ENCODE results near the gene EEA1. TPM values are rescaled to one million over a fixed set of nuclear protein-coding genes. Genes with fewer than 3 reads are reported as not detected.

The EEA1 gene
- total RNA-seq, 1 donor from 2014 or later = 19.6 TPM

DNA sequence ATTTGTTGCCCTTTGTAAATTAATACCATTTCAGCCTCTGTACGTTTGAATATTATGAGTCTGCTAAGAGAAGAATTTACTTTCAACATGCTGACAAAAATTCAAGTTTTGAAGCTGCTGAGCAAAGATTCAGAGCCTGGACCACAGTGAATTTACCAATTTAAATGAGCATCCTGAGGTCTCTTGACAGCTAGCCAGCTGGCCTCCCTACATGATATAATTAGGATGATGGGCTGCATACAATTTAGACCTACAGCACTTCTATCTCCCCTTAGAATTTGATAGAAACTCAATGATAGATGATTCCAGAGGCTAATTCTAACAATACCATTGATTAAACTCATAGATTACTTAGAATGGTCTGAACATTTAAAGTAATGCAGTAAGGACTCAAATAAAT, 10.0 kb upstream of the EEA1 start:
- TF ChIP-seq, protein P1, sequence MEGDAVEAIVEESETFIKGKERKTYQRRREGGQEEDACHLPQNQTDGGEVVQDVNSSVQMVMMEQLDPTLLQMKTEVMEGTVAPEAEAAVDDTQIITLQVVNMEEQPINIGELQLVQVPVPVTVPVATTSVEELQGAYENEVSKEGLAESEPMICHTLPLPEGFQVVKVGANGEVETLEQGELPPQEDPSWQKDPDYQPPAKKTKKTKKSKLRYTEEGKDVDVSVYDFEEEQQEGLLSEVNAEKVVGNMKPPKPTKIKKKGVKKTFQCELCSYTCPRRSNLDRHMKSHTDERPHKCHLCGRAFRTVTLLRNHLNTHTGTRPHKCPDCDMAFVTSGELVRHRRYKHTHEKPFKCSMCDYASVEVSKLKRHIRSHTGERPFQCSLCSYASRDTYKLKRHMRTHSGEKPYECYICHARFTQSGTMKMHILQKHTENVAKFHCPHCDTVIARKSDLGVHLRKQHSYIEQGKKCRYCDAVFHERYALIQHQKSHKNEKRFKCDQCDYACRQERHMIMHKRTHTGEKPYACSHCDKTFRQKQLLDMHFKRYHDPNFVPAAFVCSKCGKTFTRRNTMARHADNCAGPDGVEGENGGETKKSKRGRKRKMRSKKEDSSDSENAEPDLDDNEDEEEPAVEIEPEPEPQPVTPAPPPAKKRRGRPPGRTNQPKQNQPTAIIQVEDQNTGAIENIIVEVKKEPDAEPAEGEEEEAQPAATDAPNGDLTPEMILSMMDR (IDR thresholded peaks at IDR 0.05; ENCODE audit: unreplicated experiment) = no peak
- peaks cover 7% of the 10 kb centered on the region for H3K4me1 Mint-ChIP-seq (ENCODE audit: low read depth)
- no peaks in the 10 kb centered on the region for H3K27me3 Mint-ChIP-seq
- H3K9me3 Mint-ChIP-seq (ENCODE audit: low read depth) = no peaks in the 10 kb centered on the region
- H3K27ac Mint-ChIP-seq = no peak overlapping the region
- H3K36me3 Mint-ChIP-seq (ENCODE audit: insufficient read depth) = no peaks in the 10 kb centered on the region
- no peak overlapping the region for H3K4me3 Mint-ChIP-seq (ENCODE audit: low read depth)
- DNase-seq (ENCODE audit: low spot score, unreplicated experiment) = no peak

DNA sequence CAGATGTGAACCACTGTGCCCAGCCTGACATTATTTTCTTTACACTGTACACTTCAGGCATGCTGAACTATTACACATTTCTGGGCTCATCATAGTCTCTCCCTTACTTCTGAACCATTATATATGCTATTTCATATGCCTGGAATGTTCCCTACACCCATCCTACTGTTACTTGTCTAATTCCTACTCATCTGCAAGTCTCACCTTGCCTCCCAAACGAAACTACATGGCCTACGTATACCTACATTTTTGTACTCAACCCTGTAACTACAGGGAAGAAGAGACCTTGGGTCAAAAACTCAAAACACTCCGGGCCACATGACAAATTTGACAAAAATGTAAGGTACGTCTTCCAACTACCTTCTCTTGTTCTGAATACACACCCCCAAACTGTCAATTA, 9.5 kb upstream of the EEA1 start:
- TF ChIP-seq, protein P1 (IDR thresholded peaks at IDR 0.05; ENCODE audit: unreplicated experiment) = no peak
- no peak overlapping the region for H3K4me3 Mint-ChIP-seq (ENCODE audit: low read depth)
- H3K4me1 Mint-ChIP-seq (ENCODE audit: low read depth) = peaks cover 4% of the 10 kb centered on the region
- no peak overlapping the region for H3K27ac Mint-ChIP-seq
- H3K27me3 Mint-ChIP-seq = no peaks in the 10 kb centered on the region
- no peaks in the 10 kb centered on the region for H3K36me3 Mint-ChIP-seq (ENCODE audit: insufficient read depth)
- H3K9me3 Mint-ChIP-seq (ENCODE audit: low read depth) = no peaks in the 10 kb centered on the region
- DNase-seq (ENCODE audit: low spot score, unreplicated experiment) = no peak

DNA sequence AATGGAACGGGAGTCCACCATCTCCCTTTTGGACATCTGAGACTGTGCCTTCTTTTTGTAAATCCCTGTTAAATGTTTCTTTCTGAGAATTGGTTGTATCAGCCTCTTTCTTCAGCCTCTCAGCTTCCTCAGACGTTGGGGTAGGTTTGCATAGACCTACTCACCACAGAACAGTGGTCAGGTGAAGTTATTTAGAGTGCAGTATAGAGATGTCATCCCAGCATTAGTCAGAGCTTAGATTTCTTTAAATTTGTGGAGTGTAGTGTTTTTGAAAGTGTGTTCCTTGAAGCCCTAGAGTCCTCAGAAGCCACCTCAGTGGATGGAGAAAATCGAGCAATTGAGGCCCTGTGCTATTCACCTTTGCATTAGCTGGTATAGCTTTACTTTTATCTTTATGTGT, 8.9 kb upstream of the EEA1 start:
- H3K4me3 Mint-ChIP-seq (ENCODE audit: low read depth) = no peak overlapping the region
- no peaks in the 10 kb centered on the region for H3K9me3 Mint-ChIP-seq (ENCODE audit: low read depth)
- H3K27me3 Mint-ChIP-seq = no peaks in the 10 kb centered on the region
- TF ChIP-seq, protein P1 (IDR thresholded peaks at IDR 0.05; ENCODE audit: unreplicated experiment) = no peak
- no peak for DNase-seq (ENCODE audit: low spot score, unreplicated experiment)
- H3K27ac Mint-ChIP-seq = peak overlapping the region; percentile 37
- H3K4me1 Mint-ChIP-seq (ENCODE audit: low read depth) = peaks cover 2% of the 10 kb centered on the region
- H3K36me3 Mint-ChIP-seq (ENCODE audit: insufficient read depth) = no peaks in the 10 kb centered on the region

DNA sequence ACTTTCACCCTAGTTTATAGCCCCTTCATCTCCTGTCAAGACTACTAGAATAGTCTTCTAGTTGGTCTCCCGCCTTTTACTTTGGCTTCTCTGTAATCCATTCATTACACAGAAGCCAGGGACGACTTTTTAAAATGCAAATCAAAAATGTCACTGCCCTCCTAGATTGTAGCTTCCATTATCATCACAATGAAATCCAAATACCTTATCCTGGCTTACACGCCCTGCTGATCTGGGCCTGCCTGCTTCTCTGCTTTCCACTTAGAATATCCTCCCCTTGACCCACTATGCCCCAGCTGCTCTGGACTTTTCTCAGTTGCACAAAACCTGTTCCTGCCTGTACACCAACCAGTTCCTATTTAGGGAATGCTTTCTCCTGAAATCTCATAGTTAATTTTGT, 4.5 kb upstream of the EEA1 start:
- DNase-seq (ENCODE audit: low spot score, unreplicated experiment) = no peak

DNA sequence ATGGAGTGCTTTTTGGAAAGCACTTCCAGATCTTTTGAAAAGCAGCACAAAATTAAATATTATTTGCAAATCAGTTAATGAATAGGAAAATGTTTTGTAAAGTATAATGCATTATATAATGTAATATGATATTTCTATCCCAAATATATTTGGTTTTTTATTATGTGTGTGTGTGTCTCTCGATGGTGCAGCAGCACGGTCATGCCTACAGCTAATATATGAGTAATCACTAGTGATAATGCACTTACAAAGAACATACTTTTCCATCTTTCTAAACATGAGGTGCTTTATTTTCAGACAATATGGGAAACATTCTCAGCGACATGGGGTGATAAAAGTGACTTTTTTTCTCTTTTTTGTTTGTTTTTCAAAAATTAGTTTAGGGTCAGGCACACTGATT, 1.3 kb upstream of the EEA1 start:
- H3K9me3 Mint-ChIP-seq (ENCODE audit: low read depth) = no peaks in the 10 kb centered on the region
- no peak for DNase-seq (ENCODE audit: low spot score, unreplicated experiment)
- H3K4me1 Mint-ChIP-seq (ENCODE audit: low read depth) = peaks cover 34% of the 10 kb centered on the region
- peak overlapping the region; percentile 99 for H3K27ac Mint-ChIP-seq
- no peaks in the 10 kb centered on the region for H3K27me3 Mint-ChIP-seq
- H3K36me3 Mint-ChIP-seq (ENCODE audit: insufficient read depth) = no peaks in the 10 kb centered on the region
- TF ChIP-seq, protein P1 (IDR thresholded peaks at IDR 0.05; ENCODE audit: unreplicated experiment) = no peak
- peak overlapping the region; percentile 85 for H3K4me3 Mint-ChIP-seq (ENCODE audit: low read depth)

More for the DNA sequence above, 4.5 kb upstream of the EEA1 start:
- no peak overlapping the region for H3K4me3 Mint-ChIP-seq (ENCODE audit: low read depth)
- no peak overlapping the region for H3K27ac Mint-ChIP-seq
- TF ChIP-seq, protein P1 (IDR thresholded peaks at IDR 0.05; ENCODE audit: unreplicated experiment) = no peak
- no peaks in the 10 kb centered on the region for H3K9me3 Mint-ChIP-seq (ENCODE audit: low read depth)
- no peaks in the 10 kb centered on the region for H3K27me3 Mint-ChIP-seq
- H3K36me3 Mint-ChIP-seq (ENCODE audit: insufficient read depth) = no peaks in the 10 kb centered on the region
- peaks cover 19% of the 10 kb centered on the region for H3K4me1 Mint-ChIP-seq (ENCODE audit: low read depth)
